Chondrocyte (in vitro differentiated cells): Measurements from ENCODE around the gene EDEM2. TPM values are rescaled to one million over a fixed set of nuclear protein-coding genes. Genes with fewer than 3 reads are reported as not detected.

Source experiments
- DNase-seq: peaks from one replicate; pipeline ENCODE4 v3.0.0; 2021; ENCODE audit warnings: mixed read lengths, low spot score
- H3K27ac Mint-ChIP-seq: one replicate; pipeline ENCODE4 v1.8.0; 2021; ENCODE audit warnings: mild to moderate bottlenecking, moderate library complexity, mixed read lengths; ENCODE audit not compliant: unreplicated experiment
- H3K27me3 Mint-ChIP-seq: 2 replicates; pipeline ENCODE4 v1.8.0; 2021; ENCODE audit warnings: low read depth, mixed read lengths
- H3K36me3 Mint-ChIP-seq: 2 replicates; pipeline ENCODE4 v1.8.0; 2021; ENCODE audit warnings: low read depth, mixed read lengths
- H3K4me1 Mint-ChIP-seq: 2 replicates; pipeline ENCODE4 v1.8.0; 2021; ENCODE audit warnings: low read depth, mild to moderate bottlenecking, mixed read lengths
- H3K4me3 Mint-ChIP-seq: one replicate; pipeline ENCODE4 v1.8.0; 2021; ENCODE audit warnings: mild to moderate bottlenecking, moderate library complexity, mixed read lengths; ENCODE audit not compliant: unreplicated experiment
- H3K9me3 Mint-ChIP-seq: 2 replicates; pipeline ENCODE4 v1.8.0; 2021; ENCODE audit warnings: low read depth, mixed read lengths
- CTCF ChIP-seq: fragments of 200-600 bp; sonication (generic); IDR thresholded peaks from 2 replicates; pipeline ENCODE4 v1.5.0; 2021; ENCODE audit warnings: antibody characterized with exemption, mild to moderate bottlenecking, moderate library complexity
- total RNA-seq: library from RNA; stranded (reverse); gene quantifications from 3 replicates; pipeline ENCODE4 v1.2.1, GENCODE V29; 2021

EDEM2 gene
- total RNA-seq, 1 donor from 2014 or later = 25.5 TPM

GRCh38 chr20:35131934-35132333 is 15.2 kb downstream of the EDEM2 start:
- H3K4me1 Mint-ChIP-seq = peaks cover 13% of the 10 kb centered on the region
- no peak for DNase-seq
- H3K27ac Mint-ChIP-seq = no peak overlapping the region
- H3K36me3 Mint-ChIP-seq = peaks cover 33% of the 10 kb centered on the region
- H3K4me3 Mint-ChIP-seq = no peak overlapping the region
- no peaks in the 10 kb centered on the region for H3K27me3 Mint-ChIP-seq
- TF ChIP-seq CTCF = no peak
- no peaks in the 10 kb centered on the region for H3K9me3 Mint-ChIP-seq

DNA sequence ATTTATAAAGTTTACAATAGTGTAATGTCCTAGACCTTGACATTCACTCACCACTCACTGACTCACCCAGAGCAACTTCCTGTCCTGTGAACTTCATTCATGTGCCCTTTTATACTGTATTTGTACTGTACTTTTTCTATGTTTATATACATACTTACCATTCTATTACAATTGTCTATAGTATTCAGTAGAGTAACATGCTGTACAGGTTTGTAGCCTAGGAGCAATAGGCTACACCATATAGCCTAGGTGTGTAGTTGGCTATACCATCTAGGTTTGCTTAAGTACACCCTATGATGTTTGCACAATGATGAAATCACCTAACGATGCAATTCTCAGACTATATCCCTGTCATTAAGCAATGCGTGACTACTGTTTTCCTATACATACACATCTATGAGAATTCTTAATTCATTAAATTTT is 17.5 kb downstream of the EDEM2 start:
- H3K4me1 Mint-ChIP-seq = peaks cover 7% of the 10 kb centered on the region
- DNase-seq = no peak
- H3K36me3 Mint-ChIP-seq = peaks cover 37% of the 10 kb centered on the region
- H3K27me3 Mint-ChIP-seq = no peaks in the 10 kb centered on the region
- H3K4me3 Mint-ChIP-seq = no peak overlapping the region
- TF ChIP-seq CTCF = no peak
- H3K27ac Mint-ChIP-seq = no peak overlapping the region
- H3K9me3 Mint-ChIP-seq = no peaks in the 10 kb centered on the region

GRCh38 chr20:35125753-35126152 is 21.4 kb downstream of the EDEM2 start:
- no peak for TF ChIP-seq CTCF
- DNase-seq = no peak
- peaks cover 41% of the 10 kb centered on the region for H3K36me3 Mint-ChIP-seq
- no peak overlapping the region for H3K27ac Mint-ChIP-seq
- H3K9me3 Mint-ChIP-seq = no peaks in the 10 kb centered on the region
- peaks cover 4% of the 10 kb centered on the region for H3K4me1 Mint-ChIP-seq
- no peaks in the 10 kb centered on the region for H3K27me3 Mint-ChIP-seq
- no peak overlapping the region for H3K4me3 Mint-ChIP-seq

- TF ChIP-seq CTCF = no peak
- DNase-seq = no peak
- H3K27ac Mint-ChIP-seq = no peak overlapping the region
- no peak overlapping the region for H3K4me3 Mint-ChIP-seq
- H3K36me3 Mint-ChIP-seq = peaks cover 59% of the 10 kb centered on the region
- no peaks in the 10 kb centered on the region for H3K27me3 Mint-ChIP-seq
- H3K9me3 Mint-ChIP-seq = no peaks in the 10 kb centered on the region
- peaks cover 8% of the 10 kb centered on the region for H3K4me1 Mint-ChIP-seq
Observed at GRCh38 chr20:35122756-35123405, 24.3 kb downstream of the EDEM2 start.

DNA sequence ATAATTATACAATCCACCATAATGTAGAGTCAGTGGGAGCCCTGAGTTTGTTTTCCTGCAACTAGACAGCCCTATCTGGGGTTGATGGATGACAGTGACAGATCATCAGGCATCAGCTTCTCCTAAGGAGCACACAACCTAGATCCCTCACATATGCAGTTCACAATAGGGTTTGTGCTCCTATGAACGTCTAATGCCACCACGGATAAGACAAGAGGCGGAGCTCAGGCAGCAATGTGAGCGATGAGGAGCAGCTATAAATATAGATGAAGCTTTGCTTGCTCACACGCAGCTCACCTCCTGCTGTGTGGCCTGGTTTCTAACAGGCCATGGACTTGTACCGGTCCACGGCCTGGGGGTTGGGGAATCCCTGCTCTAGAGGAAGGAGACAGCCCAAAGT is 25.9 kb downstream of the EDEM2 start:
- DNase-seq = no peak
- Mint-ChIP-seq H3K4me1 (peaks cover 16% of the 10 kb centered on the region), H3K27ac (no peak overlapping the region), H3K4me3 (no peak overlapping the region), H3K9me3 (no peaks in the 10 kb centered on the region), H3K27me3 (no peaks in the 10 kb centered on the region), H3K36me3 (peaks cover 63% of the 10 kb centered on the region)
- no peak for TF ChIP-seq CTCF
